ENCODE measurements around the gene FAM83D.
"Not testable (repeated sequence)": the region's sequence is repeated elsewhere in the genome, so short reads cannot be mapped to it uniquely, and the experiment has no call there.

The FAM83D gene

GRCh38 chr20:38934530-38934929 is 8.3 kb downstream of the FAM83D start:
- DNase-seq (ENCODE audit: low read depth): no peak

DNA sequence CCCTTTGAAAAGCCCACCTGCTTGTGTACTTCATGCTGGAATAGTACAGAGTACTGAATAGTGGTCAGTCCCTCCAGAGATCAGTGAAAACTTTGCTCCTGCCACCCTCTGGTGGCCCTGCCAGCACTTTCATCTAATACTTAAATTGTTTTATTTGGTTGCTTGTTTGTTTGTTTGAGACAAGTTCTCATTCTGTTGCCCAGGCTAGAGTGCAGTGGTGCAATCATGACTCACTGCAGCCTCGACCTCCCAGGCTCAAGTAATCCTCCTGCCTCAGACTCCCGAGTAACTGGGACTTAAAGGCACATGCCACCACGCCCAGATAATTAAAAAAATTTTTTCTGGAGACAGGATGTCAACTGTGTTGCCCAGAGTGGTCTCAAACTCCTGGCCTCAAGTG is 9.1 kb downstream of the FAM83D start:
- no peak for DNase-seq (ENCODE audit: low read depth)

DNA sequence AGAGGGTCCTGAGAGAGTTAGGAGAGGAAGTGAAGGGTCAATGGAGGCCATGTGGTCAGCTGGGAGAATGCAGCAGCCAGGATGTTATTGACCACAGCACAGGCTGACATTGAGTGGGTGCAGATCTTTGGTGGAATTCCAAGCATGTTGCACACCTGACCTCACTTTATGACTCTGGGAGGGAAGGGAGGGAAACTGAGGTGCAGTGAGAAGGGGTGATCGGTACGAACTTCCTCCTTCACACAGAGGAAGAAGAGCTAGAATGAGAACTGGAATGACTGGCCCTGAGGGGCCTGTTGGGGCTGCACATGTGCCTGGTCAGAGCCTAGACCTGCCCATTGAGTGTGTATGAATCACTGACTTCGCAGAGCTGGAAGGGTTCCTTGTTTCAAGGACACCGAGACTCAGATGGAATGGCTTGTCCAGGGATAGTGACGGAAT is 9.8 kb downstream of the FAM83D start:
- no peak for DNase-seq (ENCODE audit: low read depth)

GRCh38 chr20:38937000-38937399 is 10.8 kb downstream of the FAM83D start:
- no peak for DNase-seq (ENCODE audit: low read depth)

DNA sequence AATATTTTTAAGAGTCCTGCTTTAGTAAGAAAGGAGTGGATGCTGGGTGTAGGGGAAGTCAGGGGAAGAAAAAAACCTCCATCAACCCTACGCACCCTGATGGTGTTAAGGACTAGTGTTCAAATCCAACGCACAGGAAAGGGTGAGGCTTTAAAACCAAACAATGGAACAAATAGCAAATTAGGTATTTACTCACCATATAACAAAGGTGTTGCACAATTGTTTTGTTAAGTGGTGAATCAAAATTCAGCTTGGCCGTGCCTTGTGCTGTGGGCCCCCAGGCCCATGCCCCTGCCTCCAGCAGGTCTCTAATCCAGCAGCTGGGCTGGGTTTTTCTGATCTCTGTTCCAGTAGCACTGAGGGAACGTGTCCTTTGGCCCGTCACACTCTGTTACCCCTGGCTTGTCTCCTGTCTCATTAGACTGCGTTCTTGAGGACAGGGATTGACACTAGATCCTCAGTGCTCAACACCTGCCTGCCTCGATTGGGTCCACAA is 11.8 kb downstream of the FAM83D start:
- no peak for DNase-seq (ENCODE audit: low read depth)

GRCh38 chr20:38939686-38940085 is 13.5 kb downstream of the FAM83D start:
- DNase-seq (ENCODE audit: low read depth): no peak

DNA sequence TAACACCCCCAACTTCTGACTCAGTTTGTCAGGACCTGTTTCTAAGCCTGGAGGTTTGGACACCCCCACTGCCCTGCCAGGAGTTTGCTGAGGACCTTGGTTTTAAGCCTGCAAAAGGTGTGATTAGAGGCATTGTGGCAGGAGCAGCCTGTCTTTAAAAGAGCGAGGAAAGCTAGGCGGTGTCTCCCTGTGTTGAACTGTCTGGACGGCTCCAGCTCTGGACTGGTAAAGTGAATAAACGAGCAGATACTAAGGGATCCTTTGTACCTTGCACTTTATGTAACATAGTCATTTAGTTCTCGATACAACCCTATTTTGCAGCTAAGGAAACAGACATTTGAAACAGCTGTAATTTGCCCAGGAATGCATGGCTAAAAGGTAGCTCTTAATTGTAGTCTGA is 14.4 kb downstream of the FAM83D start:
- no peak for DNase-seq (ENCODE audit: low read depth)

DNA sequence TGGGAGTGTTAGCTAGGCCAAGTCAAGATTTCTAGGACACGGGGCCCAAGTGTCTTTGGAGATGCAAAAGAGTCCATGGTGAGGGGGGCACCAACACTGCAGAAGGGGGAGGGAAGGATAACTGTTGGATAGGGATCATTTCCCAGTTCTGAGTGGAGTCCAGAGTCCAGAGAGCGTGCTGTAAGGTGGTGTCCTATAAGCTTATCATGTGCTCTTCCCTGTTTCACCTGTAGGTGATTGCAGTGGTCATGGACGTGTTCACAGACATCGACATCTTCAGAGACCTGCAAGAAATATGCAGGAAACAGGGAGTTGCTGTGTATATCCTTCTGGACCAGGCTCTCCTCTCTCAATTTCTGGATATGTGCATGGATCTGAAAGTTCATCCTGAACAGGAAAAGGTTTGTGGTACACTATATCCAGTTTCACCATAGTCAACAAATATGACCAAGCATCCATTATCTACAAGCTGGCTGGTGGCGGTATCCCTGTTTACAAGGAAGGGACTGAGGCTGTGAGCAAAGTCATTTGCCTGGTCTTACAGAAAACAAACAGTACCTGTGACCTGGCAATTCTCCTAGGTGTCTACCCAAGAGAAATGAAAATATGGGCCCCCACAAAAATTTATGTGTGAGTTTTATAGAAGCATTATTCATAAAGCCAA is 15.6 kb downstream of the FAM83D start:
- DNase-seq (ENCODE audit: low read depth): no peak

DNA sequence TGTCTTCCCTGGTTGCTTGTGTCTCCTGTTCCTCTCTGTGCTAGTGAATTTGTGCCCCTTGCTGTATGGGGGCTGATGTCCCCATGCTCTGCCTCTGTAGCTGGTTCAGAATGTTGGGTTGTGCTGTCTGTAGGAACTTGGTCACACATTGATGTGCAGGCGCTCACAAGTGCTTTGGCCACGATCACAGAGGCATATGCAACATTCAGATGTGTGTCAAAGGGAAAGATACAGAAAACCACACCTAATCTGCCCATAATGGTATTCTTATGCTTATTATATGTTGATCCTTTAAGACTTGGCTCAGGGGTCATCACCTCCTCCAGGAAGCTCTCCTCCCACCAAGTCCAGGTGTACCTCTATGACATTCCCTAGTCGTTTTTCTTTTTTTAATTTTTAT is 18.8 kb downstream of the FAM83D start:
- no peak for DNase-seq (ENCODE audit: low read depth)

- DNase-seq (ENCODE audit: low read depth): no peak
These were observed 20.6 kb downstream of the FAM83D start for GRCh38 chr20:38946836-38947235.

GRCh38 chr20:38947931-38948362 is 21.7 kb downstream of the FAM83D start:
- no peak for DNase-seq (ENCODE audit: low read depth)

GRCh38 chr20:38950254-38950653 is 24.0 kb downstream of the FAM83D start:
- no peak for DNase-seq (ENCODE audit: low read depth)

DNA sequence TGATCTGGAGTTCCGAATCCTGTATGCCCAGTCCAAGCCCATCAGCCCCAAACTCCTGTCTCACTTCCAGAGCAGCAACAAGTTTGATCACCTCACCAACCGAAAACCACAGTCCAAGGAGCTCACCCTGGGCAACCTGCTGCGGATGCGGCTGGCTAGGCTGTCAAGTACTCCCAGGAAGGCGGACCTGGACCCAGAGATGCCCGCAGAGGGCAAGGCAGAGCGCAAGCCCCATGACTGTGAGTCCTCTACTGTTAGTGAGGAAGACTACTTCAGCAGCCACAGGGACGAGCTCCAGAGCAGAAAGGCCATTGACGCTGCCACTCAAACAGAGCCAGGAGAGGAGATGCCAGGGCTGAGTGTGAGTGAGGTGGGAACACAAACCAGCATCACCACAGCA is 25.4 kb downstream of the FAM83D start:
- no peak for DNase-seq (ENCODE audit: low read depth)

DNA sequence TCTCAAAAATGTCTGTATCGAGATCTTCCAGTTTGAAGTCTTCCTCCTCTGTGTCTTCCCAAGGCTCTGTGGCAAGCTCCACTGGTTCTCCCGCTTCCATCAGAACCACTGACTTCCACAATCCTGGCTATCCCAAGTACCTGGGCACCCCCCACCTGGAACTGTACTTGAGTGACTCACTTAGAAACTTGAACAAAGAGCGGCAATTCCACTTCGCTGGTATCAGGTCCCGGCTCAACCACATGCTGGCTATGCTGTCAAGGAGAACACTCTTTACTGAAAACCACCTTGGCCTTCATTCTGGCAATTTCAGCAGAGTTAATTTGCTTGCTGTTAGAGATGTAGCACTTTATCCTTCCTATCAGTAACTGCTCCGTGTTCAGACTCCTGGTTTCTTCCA is 25.9 kb downstream of the FAM83D start:
- no peak for DNase-seq (ENCODE audit: low read depth)

DNA sequence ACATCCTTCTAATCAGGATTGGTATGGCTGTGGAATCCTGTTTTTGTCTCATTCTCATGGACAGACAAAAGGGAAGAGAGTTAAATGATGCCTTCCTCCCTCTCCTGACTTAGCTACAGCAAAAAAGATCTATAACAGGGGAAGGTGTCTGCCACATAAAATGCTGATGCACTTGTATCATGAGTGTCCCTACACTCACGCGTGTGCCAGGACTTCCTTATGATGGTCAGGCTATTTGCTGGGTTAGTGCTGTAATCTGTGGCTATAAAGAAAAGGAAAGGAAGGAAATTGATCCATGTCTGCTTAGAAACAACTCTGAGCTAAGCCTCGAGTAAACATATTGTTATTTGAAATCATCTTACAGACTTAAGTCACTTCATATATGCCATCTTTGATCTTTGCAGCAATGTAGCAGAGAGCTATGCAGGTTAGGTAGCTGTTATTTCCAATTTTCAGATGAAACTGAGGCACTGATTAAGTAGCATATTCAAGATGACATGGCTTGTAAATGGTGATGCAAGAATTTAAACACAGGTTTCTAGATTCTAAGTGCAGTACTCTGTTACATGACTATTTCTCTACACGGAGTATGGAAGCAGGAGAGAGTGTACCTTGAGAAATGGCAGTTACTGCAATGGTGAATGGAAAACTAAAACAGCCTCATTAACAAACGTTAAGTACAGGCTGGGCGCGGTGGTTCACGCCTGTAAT is 27.6 kb downstream of the FAM83D start:
- DNase-seq (ENCODE audit: low read depth): no peak

GRCh38 chr20:38957235-38957876 is 31.1 kb downstream of the FAM83D start:
- no peak for DNase-seq (ENCODE audit: low read depth)

- DNase-seq (ENCODE audit: low read depth): no peak
These were observed 31.8 kb downstream of the FAM83D start for GRCh38 chr20:38957915-38958485.

GRCh38 chr20:38960187-38960687 is 34.0 kb downstream of the FAM83D start:
- not testable (repeated sequence) for DNase-seq (ENCODE audit: low read depth)

DNA sequence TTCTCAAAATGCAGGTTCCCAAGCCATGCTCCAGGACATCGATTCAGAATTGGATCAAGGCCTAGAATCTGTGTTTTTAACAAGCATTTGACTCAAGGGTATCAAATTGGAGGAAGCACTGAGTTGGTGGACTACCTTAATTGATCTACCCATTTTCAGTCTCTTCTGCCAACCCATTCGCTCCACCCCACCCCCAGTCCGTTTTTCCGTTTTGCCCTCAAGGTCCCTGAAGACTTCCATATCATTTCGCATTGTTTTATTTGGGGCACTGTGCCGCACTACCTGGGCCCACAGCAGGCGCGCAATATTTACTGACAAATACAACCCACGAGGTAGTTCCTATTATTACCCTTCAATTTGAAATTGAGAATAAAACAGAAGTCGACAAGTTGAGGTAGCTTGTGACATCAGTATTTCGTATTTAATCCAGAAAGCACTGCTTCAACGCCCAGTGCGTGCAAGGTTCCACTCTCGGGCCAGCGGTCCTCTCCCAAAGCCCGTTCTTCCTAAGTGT is 35.4 kb downstream of the FAM83D start:
- DNase-seq (ENCODE audit: low read depth): peak; percentile 1

GRCh38 chr20:38962044-38962927 is 36.1 kb downstream of the FAM83D start, which contains the start of gene DHX35:
DHX35 (plus strand) TSS chr20:38962344; CDS start chr20:38962368, 24 bp downstream.
- DNase-seq (ENCODE audit: low read depth): peak; percentile 98

DNA sequence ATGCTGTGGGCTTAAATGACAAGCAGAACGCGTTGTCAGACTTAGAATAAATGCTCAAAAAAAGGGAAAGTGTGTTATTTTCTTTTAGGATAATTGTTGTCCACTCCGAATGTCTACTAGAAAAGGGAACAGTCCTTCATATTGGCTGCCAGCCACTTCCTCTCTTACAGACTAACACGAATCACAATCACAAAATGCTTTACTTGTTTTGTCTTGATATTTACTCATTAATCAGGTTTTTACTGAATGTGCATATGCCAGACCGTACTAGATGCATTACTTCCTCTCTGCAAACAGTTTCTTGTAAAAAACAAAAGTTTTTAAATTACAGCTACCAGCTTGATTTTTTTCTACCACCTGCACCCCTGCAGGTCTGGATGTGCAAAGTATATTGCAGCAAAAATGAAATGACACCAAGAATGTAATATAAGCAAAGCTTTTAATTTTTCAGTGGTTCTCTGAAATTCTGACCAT is 36.7 kb downstream of the FAM83D start:
- no peak for DNase-seq (ENCODE audit: low read depth)

All from stimulated activated CD8-positive, alpha-beta memory T cell treated with anti-CD3 and anti-CD28 coated beads, Interleukin-4, amount 100 ng/mL, for 24 hours (primary cell).